H1 (cell line): ENCODE data around the gene CD8B2. TPM values are rescaled to one million over a fixed set of nuclear protein-coding genes. Genes with fewer than 3 reads are reported as not detected.

ENCODE experiments used
- CTCF ChIA-PET: fragments of 300-600 bp; sonication (Branson Sonifier 250); formaldehyde crosslinking; loops from one replicate; lab custom pipeline; 2021; ENCODE audit not compliant: partially characterized antibody; lab: Charles Lee
- POLR2A ChIA-PET: fragments of 300-600 bp; sonication (Branson Sonifier 250); formaldehyde crosslinking; loops from one replicate; lab custom pipeline; 2021; ENCODE audit warnings: inconsistent platforms; ENCODE audit not compliant: partially characterized antibody; lab: Charles Lee
- DNase-seq, 2 experiments: peaks; one replicate each; pipeline versions ENCODE4 v3.0.0 to v3.0.0-alpha.2; 2010 to 2022; ENCODE audit warnings: low spot score in 2 of 2, low read depth in 1 of 2, mixed read lengths in 1 of 2
- FAIRE-seq: peaks from 2 replicates; lab custom pipeline; 2011; peaks lifted over from hg19 to GRCh38; lab: Jason Lieb, UNC
- H2AFZ ChIP-seq: 2 replicates; pipeline ENCODE4 v1.8.1; 2012; ENCODE audit warnings: low read length, inconsistent platforms
- H2AK5ac ChIP-seq: 2 replicates; pipeline ENCODE4 v1.6.1; 2013; ENCODE audit warnings: low read depth, low read length
- H2BK120ac ChIP-seq: replicated peaks from 2 replicates; pipeline ENCODE3; 2013; ENCODE audit warnings: low read depth, low read length, inconsistent platforms
- H2BK12ac ChIP-seq: 2 replicates; pipeline ENCODE4 v1.6.1; 2013; ENCODE audit warnings: low read depth, low read length
- H2BK15ac ChIP-seq: 2 replicates; pipeline ENCODE4 v1.6.1; 2013; ENCODE audit warnings: low read length
- H2BK20ac ChIP-seq: 2 replicates; pipeline ENCODE4 v1.6.1; 2013; ENCODE audit warnings: low read length
- H2BK5ac ChIP-seq: 2 replicates; pipeline ENCODE4 v1.6.1; 2013; ENCODE audit warnings: low read depth, low read length
- H3K14ac ChIP-seq: 2 replicates; pipeline ENCODE4 v1.6.1; 2013; ENCODE audit warnings: inconsistent platforms; ENCODE audit not compliant: insufficient read length
- H3K18ac ChIP-seq: 2 replicates; pipeline ENCODE4 v1.6.1; 2013; ENCODE audit warnings: low read length; ENCODE audit errors: extremely low read depth
- H3K23ac ChIP-seq: 2 replicates; pipeline ENCODE4 v1.6.1; 2013; ENCODE audit warnings: inconsistent platforms; ENCODE audit not compliant: insufficient read length
- H3K23me2 ChIP-seq: 2 replicates; pipeline ENCODE4 v1.6.1; 2013; ENCODE audit warnings: low read depth, low read length
- H3K27ac ChIP-seq: 2 replicates; pipeline ENCODE4 v1.6.1; 2011; ENCODE audit warnings: low read depth, low read length, inconsistent platforms
- H3K27me3 ChIP-seq, 4 experiments: replicated peaks in 1 of 4; 1 replicate in 1 of 4; 2 replicates in 3 of 4; pipeline versions ENCODE4 v1.6.1 to v1.8.1; 2011 to 2013; ENCODE audit warnings: low read length in 3 of 4, mild to moderate bottlenecking in 3 of 4, inconsistent platforms in 2 of 4, mixed read lengths in 2 of 4, moderate library complexity in 1 of 4; ENCODE audit not compliant: control insufficient read depth in 3 of 4, insufficient read depth in 3 of 4; ENCODE audit errors: extremely low read depth in 1 of 4
- H3K36me3 ChIP-seq, 4 experiments: 2 replicates each; pipeline versions ENCODE4 v1.6.1 to v1.8.1; 2011 to 2013; ENCODE audit warnings: mild to moderate bottlenecking in 4 of 4, low read length in 3 of 4, moderate library complexity in 2 of 4, control low read depth in 1 of 4, inconsistent platforms in 1 of 4; ENCODE audit not compliant: insufficient read depth in 4 of 4, control insufficient read depth in 2 of 4
- H3K4ac ChIP-seq: replicated peaks from 2 replicates; pipeline ENCODE3; 2013; ENCODE audit warnings: low read length, low read depth, mixed read lengths, inconsistent platforms; ENCODE audit not compliant: insufficient read length
- H3K4me1 ChIP-seq, 4 experiments: replicated peaks in 1 of 4; 1 replicate in 1 of 4; 2 replicates in 3 of 4; pipeline versions ENCODE4 v1.6.1 to v1.8.1; 2011 to 2013; ENCODE audit warnings: low read length in 3 of 4, inconsistent platforms in 2 of 4, mixed read lengths in 1 of 4; ENCODE audit not compliant: insufficient read depth in 4 of 4, control insufficient read depth in 3 of 4
- H3K4me2 ChIP-seq, 2 experiments: 2 replicates each; pipeline versions ENCODE4 v1.6.1 to v1.8.1; 2011 to 2013; ENCODE audit warnings: low read depth in 2 of 2, low read length in 2 of 2, control low read depth in 1 of 2, inconsistent platforms in 1 of 2, mild to moderate bottlenecking in 1 of 2; ENCODE audit not compliant: insufficient read depth in 1 of 2
- H3K4me3 ChIP-seq, 4 experiments: fragments of 200-600, 300-600 bp in 1 of 4; sonication (generic), shearing (Covaris generic), sonication (Bioruptor Twin) in 1 of 4; 2 replicates each; pipeline versions ENCODE4 v1.5.1 to v1.8.1; 2011 to 2016; ENCODE audit warnings: low read length in 4 of 4, low read depth in 3 of 4, control low read depth in 2 of 4, inconsistent platforms in 2 of 4, mild to moderate bottlenecking in 2 of 4, mixed read lengths in 1 of 4, moderate library complexity in 1 of 4; ENCODE audit not compliant: insufficient read depth in 2 of 4; ENCODE audit errors: extremely low read depth in 1 of 4
- H3K56ac ChIP-seq: replicated peaks from 2 replicates; pipeline ENCODE3; 2013; ENCODE audit warnings: low read depth, mild to moderate bottlenecking, mixed read lengths, low read length, inconsistent platforms; ENCODE audit not compliant: insufficient read length
- H3K79me1 ChIP-seq: 2 replicates; pipeline ENCODE4 v1.6.1; 2013; ENCODE audit warnings: low read depth, low read length, control low read depth
- H3K79me2 ChIP-seq, 2 experiments: 2 replicates each; pipeline versions ENCODE4 v1.6.1 to v1.8.1; 2012 to 2013; ENCODE audit warnings: low read length in 2 of 2, mild to moderate bottlenecking in 2 of 2, inconsistent platforms in 1 of 2; ENCODE audit not compliant: insufficient read depth in 2 of 2, control insufficient read depth in 1 of 2
- H3K9ac ChIP-seq, 4 experiments: replicated peaks in 1 of 4; 1 replicate in 1 of 4; 2 replicates in 3 of 4; pipeline versions ENCODE4 v1.6.1 to v1.8.1; 2011 to 2013; ENCODE audit warnings: low read depth in 3 of 4, low read length in 3 of 4, control low read depth in 2 of 4, mild to moderate bottlenecking in 2 of 4, moderate library complexity in 2 of 4, inconsistent platforms in 1 of 4; ENCODE audit errors: extremely low read depth in 1 of 4
- H3K9me3 ChIP-seq, 2 experiments: 2 replicates each; pipeline versions ENCODE4 v1.6.1 to v1.8.1; 2012 to 2013; ENCODE audit warnings: mild to moderate bottlenecking in 2 of 2, moderate library complexity in 2 of 2, control low read depth in 1 of 2, inconsistent platforms in 1 of 2, low read depth in 1 of 2, low read length in 1 of 2, mixed read lengths in 1 of 2; ENCODE audit not compliant: insufficient read depth in 2 of 2
- H4K20me1 ChIP-seq, 2 experiments: replicated peaks in 1 of 2; 2 replicates each; pipeline versions ENCODE3 to v1.8.1; 2011 to 2013; ENCODE audit warnings: inconsistent platforms in 2 of 2, low read length in 2 of 2, mild to moderate bottlenecking in 1 of 2; ENCODE audit not compliant: insufficient read depth in 2 of 2, control insufficient read depth in 1 of 2
- H4K5ac ChIP-seq: 2 replicates; pipeline ENCODE4 v1.6.1; 2013; ENCODE audit warnings: low read length, low read depth, mixed read lengths, inconsistent platforms; ENCODE audit not compliant: insufficient read length
- H4K8ac ChIP-seq: 2 replicates; pipeline ENCODE4 v1.8.0; 2013; ENCODE audit warnings: mild to moderate bottlenecking, moderate library complexity, low read length, inconsistent platforms; ENCODE audit not compliant: insufficient read depth; ENCODE audit errors: extremely low read depth
- H4K91ac ChIP-seq: replicated peaks from 2 replicates; pipeline ENCODE3; 2013; ENCODE audit warnings: low read length, mixed read lengths, inconsistent platforms; ENCODE audit not compliant: insufficient read length
- CHD1 ChIP-seq: IDR thresholded peaks from 2 replicates; pipeline ENCODE4 v1.6.1; 2012; ENCODE audit warnings: low read depth, low read length, improper control_type of control experiment
- EZH2 ChIP-seq: fragments of 200-600 bp; sonication (generic); IDR thresholded peaks from 2 replicates; pipeline ENCODE4 v1.7.1; 2012; ENCODE audit warnings: low read depth, mild to moderate bottlenecking, moderate library complexity, low read length, inconsistent platforms; ENCODE audit not compliant: severe bottlenecking
- GTF2F1 ChIP-seq: IDR thresholded peaks from 2 replicates; pipeline ENCODE4 v1.6.1; 2012; ENCODE audit warnings: low read depth, low read length, improper control_type of control experiment, borderline replicate concordance
- JUND ChIP-seq: IDR thresholded peaks from 2 replicates; pipeline ENCODE4 v1.6.1; 2011; ENCODE audit warnings: mild to moderate bottlenecking, improper control_type of control experiment, low read length
- MAFK ChIP-seq: IDR thresholded peaks from 2 replicates; pipeline ENCODE4 v1.6.1; 2012; ENCODE audit warnings: low read depth, mild to moderate bottlenecking, improper control_type of control experiment, low read length
- NANOG ChIP-seq: IDR thresholded peaks from 2 replicates; pipeline ENCODE4 v1.6.1; 2011; ENCODE audit warnings: low read length, low read depth, mild to moderate bottlenecking, inconsistent platforms; ENCODE audit not compliant: insufficient read depth, poor library complexity, severe bottlenecking
- PHF8 ChIP-seq: fragments of 200-600 bp; sonication (generic); conservative IDR thresholded peaks from 2 replicates; pipeline ENCODE4 v1.7.1; 2012; ENCODE audit warnings: low read depth, mild to moderate bottlenecking, inconsistent platforms, low read length, moderate library complexity
- POLR2A ChIP-seq, 2 experiments: IDR thresholded peaks; 1 replicate in 1 of 2; 2 replicates in 1 of 2; pipeline ENCODE4 v1.6.1; 2011; ENCODE audit warnings: low read depth in 2 of 2, low read length in 2 of 2, mild to moderate bottlenecking in 2 of 2; ENCODE audit errors: control extremely low read depth in 1 of 2
- RBBP5 ChIP-seq: IDR thresholded peaks from 2 replicates; pipeline ENCODE4 v1.7.1; 2012; ENCODE audit warnings: low read depth, mild to moderate bottlenecking, inconsistent platforms, low read length, moderate library complexity, borderline replicate concordance
- RFX5 ChIP-seq: IDR thresholded peaks from 2 replicates; pipeline ENCODE4 v1.6.1; 2011; ENCODE audit warnings: low read depth, low read length, improper control_type of control experiment, borderline replicate concordance
- SP1 ChIP-seq: IDR thresholded peaks from 2 replicates; pipeline ENCODE4 v1.6.1; 2011; ENCODE audit warnings: low read depth, low read length
- SP2 ChIP-seq: IDR thresholded peaks from 2 replicates; pipeline ENCODE4 v1.6.1; 2012; ENCODE audit warnings: mild to moderate bottlenecking, low read length, inconsistent platforms
- TAF7 ChIP-seq: optimal IDR thresholded peaks from 2 replicates; pipeline ENCODE3; 2011; ENCODE audit warnings: low read depth, mild to moderate bottlenecking, inconsistent platforms, low read length, moderate library complexity, borderline replicate concordance
- TBP ChIP-seq: IDR thresholded peaks from 2 replicates; pipeline ENCODE4 v1.6.1; 2011; ENCODE audit warnings: low read depth, low read length, improper control_type of control experiment
- TCF12 ChIP-seq: IDR thresholded peaks from 2 replicates; pipeline ENCODE4 v1.6.1; 2011; ENCODE audit warnings: low read depth, mild to moderate bottlenecking, low read length
- YY1 ChIP-seq: IDR thresholded peaks from 2 replicates; pipeline ENCODE4 v1.6.1; 2011; ENCODE audit warnings: low read depth, mild to moderate bottlenecking, low read length
- WGBS, 2 experiments: shearing (Covaris generic) in 1 of 2; methylation state at CpG; one replicate each; pipeline versions ENCODE4 v1.1.6 to v1.1.7; 2013 to 2015; ENCODE audit warnings: low lambda C conversion rate in 2 of 2, mixed read lengths in 2 of 2, inconsistent platforms in 1 of 2, low coverage in 1 of 2, missing lambda C conversion rate in 1 of 2; ENCODE audit not compliant: insufficient replicate concordance in 2 of 2, insufficient coverage in 1 of 2, insufficient read length in 1 of 2; ENCODE audit errors: extremely low coverage in 1 of 2, missing lambda C conversion rate in 1 of 2; 5-methylcytosine and 5-hydroxymethylcytosine counted together
- polyA plus RNA-seq, 7 experiments: library from polyadenylated mRNA; depleted of rRNA in 3 of 7; stranded (reverse) in 5 of 7; unstranded in 2 of 7; fragments of >200 nt in 5 of 7; fragments of 200-250 nt in 2 of 7; gene quantifications; 1 replicate in 5 of 7; 2 replicates in 1 of 7; 4 replicates in 1 of 7; pipeline versions ENCODE4 v1.2.1 to v1.2.3, GENCODE V29; 2011 to 2013; ENCODE audit warnings: missing spikeins in 2 of 7, mixed read lengths in 2 of 7
- total RNA-seq: library from RNA; stranded (reverse); fragmentation: NEBNext Ultra II Directional; extraction: Animal tissue kit (Norgen Biotek cat#: 25700); gene quantifications from 2 replicates; pipeline ENCODE4 v1.2.1, GENCODE V29; 2021

The CD8B2 gene
- total and polyA plus RNA-seq, 2 of the 8 experiments (the other 6 are each of a cell fraction or from before 2014, with no cell fraction given): 0.03 TPM; not detected in 1

- Histone ChIP-seq H4K20me1 (no peaks in the 10 kb centered on the region), H2AFZ (no peak overlapping the region), H3K4me3 (no peak overlapping the region), H3K23me2 (0 out of 2 replicates have a peak, but pooled peaks cover 2% of the 10 kb centered on the region), H3K56ac (no peak overlapping the region), H3K27me3 (no peaks in the 10 kb centered on the region), H2BK120ac (no peak overlapping the region), H4K8ac (no peak overlapping the region), H3K14ac (no peak overlapping the region), H3K18ac (no peak overlapping the region), H3K4ac (no peak overlapping the region), H3K79me2 (no peaks in the 10 kb centered on the region), H3K4me1 (no peaks in the 10 kb centered on the region), H3K9me3 (no peaks in the 10 kb centered on the region), H3K27ac (no peak overlapping the region), H3K79me1 (no peaks in the 10 kb centered on the region), H3K23ac (no peak overlapping the region), H2BK12ac (no peak overlapping the region), H4K91ac (no peak overlapping the region), H4K5ac (no peak overlapping the region), H2AK5ac (no peak overlapping the region), H3K36me3 (no peaks in the 10 kb centered on the region), H2BK5ac (no peak overlapping the region), H3K9ac (no peak overlapping the region), H2BK15ac (no peak overlapping the region), H2BK20ac (no peak overlapping the region), H3K4me2 (no peak overlapping the region)
- no peak for FAIRE-seq
- ChIA-PET CTCF (interaction anchor here (0.6 to 16.0 kb wide), 8 partner anchors 4 to 1093 kb away, joined by 3 to 330 read pairs (median 4); no protein-coding TSS in a partner anchor), POLR2A (no interaction called here)
- no peak for DNase-seq
- WGBS, 2 experiments: 90% methylated on average over 3 of the region's 3 CpGs; no CpG with 5 or more reads in 1 of the 2 experiments
- TF ChIP-seq RBBP5 (no peak), PHF8 (no peak), JUND (no peak), SP1 (no peak), MAFK (no peak), SP2 (no peak), YY1 (no peak), EZH2 (no peak), TCF12 (no peak), NANOG (no peak), CHD1 (no peak), TBP (no peak), GTF2F1 (no peak), TAF7 (no peak), POLR2A (IDR thresholded peaks at IDR 0.05; ENCODE audit: control extremely low read depth in 1 of 2, low read depth in 2 of 2, low read length in 2 of 2) (no peak), RFX5 (no peak)
Observed at GRCh38 chr2:106570316-106570715, 83.2 kb downstream of the CD8B2 start.
